ENCODE results near the gene ANAPC2.

ANAPC2 gene, protein sequence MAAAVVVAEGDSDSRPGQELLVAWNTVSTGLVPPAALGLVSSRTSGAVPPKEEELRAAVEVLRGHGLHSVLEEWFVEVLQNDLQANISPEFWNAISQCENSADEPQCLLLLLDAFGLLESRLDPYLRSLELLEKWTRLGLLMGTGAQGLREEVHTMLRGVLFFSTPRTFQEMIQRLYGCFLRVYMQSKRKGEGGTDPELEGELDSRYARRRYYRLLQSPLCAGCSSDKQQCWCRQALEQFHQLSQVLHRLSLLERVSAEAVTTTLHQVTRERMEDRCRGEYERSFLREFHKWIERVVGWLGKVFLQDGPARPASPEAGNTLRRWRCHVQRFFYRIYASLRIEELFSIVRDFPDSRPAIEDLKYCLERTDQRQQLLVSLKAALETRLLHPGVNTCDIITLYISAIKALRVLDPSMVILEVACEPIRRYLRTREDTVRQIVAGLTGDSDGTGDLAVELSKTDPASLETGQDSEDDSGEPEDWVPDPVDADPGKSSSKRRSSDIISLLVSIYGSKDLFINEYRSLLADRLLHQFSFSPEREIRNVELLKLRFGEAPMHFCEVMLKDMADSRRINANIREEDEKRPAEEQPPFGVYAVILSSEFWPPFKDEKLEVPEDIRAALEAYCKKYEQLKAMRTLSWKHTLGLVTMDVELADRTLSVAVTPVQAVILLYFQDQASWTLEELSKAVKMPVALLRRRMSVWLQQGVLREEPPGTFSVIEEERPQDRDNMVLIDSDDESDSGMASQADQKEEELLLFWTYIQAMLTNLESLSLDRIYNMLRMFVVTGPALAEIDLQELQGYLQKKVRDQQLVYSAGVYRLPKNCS

DNA sequence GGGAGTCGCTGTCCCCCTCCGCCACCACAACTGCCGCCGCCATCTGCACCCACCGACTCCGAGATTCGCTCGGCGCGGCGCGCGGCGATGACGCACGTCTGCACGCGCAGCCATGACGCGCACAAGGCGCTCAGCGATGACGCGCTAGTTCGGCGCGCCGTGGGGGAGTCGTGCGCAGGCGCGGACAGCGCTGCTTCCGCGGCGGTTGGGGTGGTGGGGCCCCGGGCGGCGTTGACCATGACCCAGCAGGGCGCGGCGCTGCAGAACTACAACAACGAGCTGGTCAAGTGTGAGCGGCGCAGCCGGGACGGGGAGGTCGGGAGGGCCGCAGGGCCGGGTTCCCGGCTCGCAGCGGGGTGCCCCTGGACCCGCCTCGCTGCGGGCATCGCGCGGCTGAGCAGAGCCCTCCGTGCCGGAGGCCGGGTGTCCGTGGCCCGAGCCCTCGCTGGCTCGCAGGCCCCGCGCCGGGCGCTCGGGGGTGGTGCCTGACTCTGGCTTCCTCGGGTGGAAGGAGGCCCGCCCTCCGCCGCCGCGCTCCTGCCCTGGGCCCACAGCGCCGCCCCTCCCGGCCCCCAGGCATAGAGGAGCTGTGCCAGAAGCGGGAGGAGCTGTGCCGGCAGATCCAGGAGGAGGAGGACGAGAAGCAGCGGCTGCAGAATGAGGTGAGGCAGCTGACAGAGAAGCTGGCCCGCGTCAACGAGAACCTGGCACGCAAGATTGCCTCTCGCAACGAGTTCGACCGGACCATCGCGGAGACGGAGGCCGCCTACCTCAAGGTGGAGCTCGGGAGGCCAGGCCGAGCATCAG, at the start of gene ANAPC2, which contains the start of gene SSNA1:
ANAPC2 (minus strand) TSS at position 71 of the 807 bp plus-strand sequence; CDS start at position 43, 28 bp downstream.
SSNA1 (plus strand) TSS at position 187 of the 807 bp plus-strand sequence; CDS start at position 238, 51 bp downstream.
- peak; percentile 97 for DNase-seq (ENCODE audit: low read depth)

DNA sequence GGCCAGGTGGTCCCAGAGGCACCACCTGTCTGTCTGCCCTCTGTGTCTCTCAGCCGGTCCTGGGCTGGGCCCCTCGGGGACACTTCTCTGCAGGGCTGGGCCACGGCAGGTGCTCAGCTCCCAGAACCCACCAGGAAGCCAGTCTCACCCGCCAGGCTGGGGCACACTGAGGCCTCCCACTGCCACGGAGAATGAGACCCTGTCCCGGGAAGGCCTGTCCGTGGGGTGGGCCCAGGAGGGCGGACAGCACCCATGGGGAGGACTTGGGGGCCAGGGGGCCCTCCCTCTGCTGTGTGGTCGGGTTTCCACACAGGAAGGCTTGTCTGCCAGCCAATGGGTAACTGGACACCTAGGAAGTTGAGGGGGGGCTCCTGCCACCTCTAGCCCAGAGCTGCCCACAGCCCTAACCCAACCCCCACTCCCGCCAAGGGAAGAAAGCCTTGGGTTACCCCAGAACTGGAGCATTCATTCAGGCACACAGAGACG, 48.6 kb upstream of the ANAPC2 start:
- no peak for DNase-seq (ENCODE audit: low read depth)

GRCh38 chr9:137236238-137236935, 48.0 kb upstream of the ANAPC2 start:
- DNase-seq (ENCODE audit: low read depth), result peak; percentile 90

DNA sequence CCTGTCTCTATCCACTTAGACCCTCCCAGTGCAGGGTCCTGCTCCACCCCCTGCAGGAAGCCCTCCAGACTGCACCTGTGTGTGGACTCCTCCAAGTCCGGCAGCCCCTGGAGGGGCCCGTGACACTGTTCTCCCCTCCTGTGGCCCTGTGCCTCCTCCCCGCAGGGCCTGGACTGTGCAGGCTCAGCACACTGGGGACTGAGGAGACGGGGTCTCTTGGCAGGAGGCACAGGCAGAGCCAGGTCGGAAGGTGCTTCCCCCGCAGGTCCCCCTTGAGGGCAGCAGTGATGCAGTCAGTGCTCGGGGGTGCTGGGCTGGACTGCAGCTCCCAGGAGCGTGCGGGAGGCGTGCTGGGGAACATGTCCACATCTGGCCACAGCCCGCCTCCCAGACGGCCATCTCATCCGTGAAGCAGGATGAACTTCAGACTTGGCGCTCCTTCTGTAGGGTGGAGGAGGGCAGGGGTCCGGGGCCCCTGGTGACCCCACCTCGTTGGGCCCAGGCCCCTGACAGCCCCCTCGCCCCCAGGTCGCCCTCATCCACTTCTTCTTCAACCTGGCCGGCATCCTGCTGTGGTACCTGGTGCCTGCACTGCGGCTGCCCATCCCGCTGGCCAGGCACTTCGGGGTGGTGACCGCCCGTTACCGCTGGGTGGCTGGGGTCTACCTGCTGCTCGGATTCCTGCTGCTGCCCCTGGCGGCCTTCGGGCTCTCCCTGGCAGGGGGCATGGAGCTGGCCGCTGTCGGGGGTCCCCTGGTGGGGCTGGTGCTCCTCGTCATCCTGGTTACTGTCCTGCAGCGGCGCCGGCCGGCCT, 47.3 kb upstream of the ANAPC2 start:
- DNase-seq (ENCODE audit: low read depth), result no peak

- DNase-seq (ENCODE audit: low read depth), result no peak
Observed at GRCh38 chr9:137234758-137235423, 46.5 kb upstream of the ANAPC2 start.

- no peak for DNase-seq (ENCODE audit: low read depth)
Observed at GRCh38 chr9:137234055-137234697, 45.8 kb upstream of the ANAPC2 start.

DNA sequence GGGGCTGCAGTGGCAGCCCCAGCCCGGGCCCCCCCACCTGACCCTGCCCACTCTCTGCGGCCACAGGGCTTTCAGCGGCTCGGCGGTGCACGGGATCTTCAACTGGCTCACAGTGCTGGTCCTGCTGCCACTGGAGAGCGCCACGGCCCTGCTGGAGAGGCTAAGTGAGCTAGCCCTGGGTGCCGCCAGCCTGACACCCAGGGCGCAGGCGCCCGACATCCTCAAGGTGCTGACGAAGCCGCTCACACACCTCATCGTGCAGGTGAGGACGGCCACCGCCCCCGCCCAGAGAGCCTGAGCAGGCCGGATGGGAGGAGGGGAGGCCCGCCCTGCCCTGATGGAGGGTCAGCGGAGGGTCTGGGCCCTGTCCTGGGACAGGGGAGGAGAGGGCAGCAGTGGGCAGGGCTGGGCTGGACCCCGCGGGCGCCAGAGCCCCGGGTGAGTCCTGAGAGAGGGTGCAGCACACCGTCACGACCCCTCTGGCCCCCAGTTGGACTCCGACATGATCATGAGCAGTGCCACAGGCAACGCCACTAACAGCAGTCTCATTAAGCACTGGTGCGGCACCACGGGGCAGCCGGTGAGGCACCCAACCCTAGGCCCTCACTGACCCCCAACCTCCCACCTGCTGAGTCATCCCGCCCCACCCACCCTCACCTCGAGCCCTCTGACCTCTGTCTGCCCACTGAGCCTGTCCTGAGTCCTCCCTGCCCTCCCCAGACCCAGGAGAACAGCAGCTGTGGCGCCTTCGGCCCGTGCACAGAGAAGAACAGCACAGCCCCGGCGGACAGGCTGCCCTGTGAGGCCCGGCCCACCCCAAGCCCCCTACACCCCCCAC, 45.0 kb upstream of the ANAPC2 start:
- DNase-seq (ENCODE audit: low read depth), result no peak

DNA sequence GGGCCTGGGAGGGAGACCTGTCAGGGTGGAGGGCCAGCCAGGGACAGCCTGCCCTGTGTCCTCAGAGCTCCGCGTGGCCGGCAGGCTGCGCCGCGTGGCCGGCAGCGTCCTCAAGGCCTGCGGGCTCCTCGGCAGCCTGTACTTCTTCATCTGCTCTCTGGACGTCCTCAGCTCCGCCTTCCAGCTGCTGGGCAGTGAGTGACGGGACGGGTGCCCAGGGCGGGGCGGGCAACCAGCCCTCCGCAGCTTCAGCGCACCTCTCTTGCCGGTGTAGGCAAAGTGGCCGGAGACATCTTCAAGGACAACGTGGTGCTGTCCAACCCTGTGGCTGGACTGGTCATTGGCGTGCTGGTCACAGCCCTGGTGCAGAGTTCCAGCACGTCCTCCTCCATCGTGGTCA, 44.1 kb upstream of the ANAPC2 start:
- no peak for DNase-seq (ENCODE audit: low read depth)

GRCh38 chr9:137232101-137232500, 43.7 kb upstream of the ANAPC2 start:
- DNase-seq (ENCODE audit: low read depth), result no peak

- DNase-seq (ENCODE audit: low read depth), result no peak
Observed at GRCh38 chr9:137231372-137232039, 43.1 kb upstream of the ANAPC2 start.

DNA sequence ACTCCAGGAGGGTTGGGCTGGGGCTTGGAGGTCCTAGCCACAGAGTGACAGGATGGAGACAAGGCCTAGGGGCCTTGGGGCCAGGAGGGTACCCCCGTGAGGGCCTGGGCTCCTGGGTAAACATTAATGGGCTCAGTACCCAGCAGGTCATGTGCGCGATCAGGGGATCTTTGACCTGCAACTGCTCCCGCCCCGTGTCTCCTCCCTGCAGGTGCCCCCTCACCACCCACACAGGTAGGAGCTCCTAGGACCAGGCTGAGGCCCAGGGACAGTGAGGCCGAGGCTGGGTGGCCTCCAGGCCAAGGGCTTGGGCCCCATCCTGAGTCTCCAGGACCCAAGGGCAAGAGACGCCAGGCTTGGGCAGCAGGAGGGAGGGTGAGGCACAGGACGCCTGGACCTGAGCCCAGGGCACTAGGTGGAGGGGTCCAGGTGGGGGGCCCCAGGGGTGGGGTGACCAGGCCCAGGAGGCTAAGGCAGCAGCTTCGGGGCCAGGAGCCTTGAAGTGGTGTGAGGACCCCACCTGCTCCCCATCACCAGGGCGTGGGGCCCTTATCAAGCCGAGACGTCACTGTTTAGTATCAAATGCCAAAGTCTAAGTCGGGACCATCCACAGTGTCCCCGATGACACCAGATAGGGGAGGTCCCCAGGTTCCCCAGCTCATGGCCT, 42.5 kb upstream of the ANAPC2 start, which contains the start of gene SLC34A3:
SLC34A3 (plus strand) TSS at position 197 of the 667 bp plus-strand sequence. CDS start 802 bp downstream, outside the sequence.
- no peak for DNase-seq (ENCODE audit: low read depth)

GRCh38 chr9:137229903-137230704, 41.7 kb upstream of the ANAPC2 start:
- no peak for DNase-seq (ENCODE audit: low read depth)

- DNase-seq (ENCODE audit: low read depth), result no peak
Observed at GRCh38 chr9:137228968-137229896, 40.9 kb upstream of the ANAPC2 start.

- DNase-seq (ENCODE audit: low read depth), result no peak
Observed at GRCh38 chr9:137228506-137228967, 40.2 kb upstream of the ANAPC2 start.
